Measurements from ENCODE around the gene IGFBP2.

GRCh38 chr2:216681683-216682082 lies 48.5 kb downstream of the IGFBP2 start:
- no peak for TF ChIP-seq POLR2A (IDR thresholded peaks at IDR 0.05)
- TF ChIP-seq CTCF (IDR thresholded peaks at IDR 0.05) = no peak

Data from uterus (tissue), 2 donors.